NCI-H510A treated with DMSO at 0.1 percent for 48 hours (cell line): ENCODE measurements around the gene MC4R.
"Not testable (repeated sequence)": the region's sequence is repeated elsewhere in the genome, so short reads cannot be mapped to it uniquely, and the experiment has no call there.

Experiments used
- DNase-seq: peaks from one replicate; lab custom pipeline; 2025; lab: John Stamatoyannopoulos, UW

The MC4R gene

GRCh38 chr18:60372596-60372995, at the start of gene MC4R:
Gene MC4R, minus strand, starts transcription at chr18:60372775. Its CDS starts 426 bp downstream, at chr18:60372349.
- peak; percentile 94 for DNase-seq

DNA sequence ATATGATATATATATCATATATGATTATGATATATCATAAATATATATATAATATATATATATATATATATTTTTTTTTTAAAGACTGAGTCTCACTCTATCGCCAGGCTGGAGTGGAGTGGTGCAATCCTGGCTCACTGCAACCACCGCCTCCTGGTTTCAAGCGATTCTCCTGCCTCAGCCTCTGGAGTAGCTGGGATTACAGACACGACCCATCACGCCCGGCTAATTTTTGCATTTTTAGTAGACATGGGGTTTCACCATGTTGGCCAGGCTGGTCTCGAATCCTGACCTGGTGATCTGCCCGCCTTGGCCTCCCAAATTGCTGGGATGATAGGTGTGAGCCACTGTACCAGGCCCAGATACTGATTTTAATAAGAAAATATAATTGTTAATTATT, 49.7 kb upstream of the MC4R start:
- DNase-seq = not testable (repeated sequence)

DNA sequence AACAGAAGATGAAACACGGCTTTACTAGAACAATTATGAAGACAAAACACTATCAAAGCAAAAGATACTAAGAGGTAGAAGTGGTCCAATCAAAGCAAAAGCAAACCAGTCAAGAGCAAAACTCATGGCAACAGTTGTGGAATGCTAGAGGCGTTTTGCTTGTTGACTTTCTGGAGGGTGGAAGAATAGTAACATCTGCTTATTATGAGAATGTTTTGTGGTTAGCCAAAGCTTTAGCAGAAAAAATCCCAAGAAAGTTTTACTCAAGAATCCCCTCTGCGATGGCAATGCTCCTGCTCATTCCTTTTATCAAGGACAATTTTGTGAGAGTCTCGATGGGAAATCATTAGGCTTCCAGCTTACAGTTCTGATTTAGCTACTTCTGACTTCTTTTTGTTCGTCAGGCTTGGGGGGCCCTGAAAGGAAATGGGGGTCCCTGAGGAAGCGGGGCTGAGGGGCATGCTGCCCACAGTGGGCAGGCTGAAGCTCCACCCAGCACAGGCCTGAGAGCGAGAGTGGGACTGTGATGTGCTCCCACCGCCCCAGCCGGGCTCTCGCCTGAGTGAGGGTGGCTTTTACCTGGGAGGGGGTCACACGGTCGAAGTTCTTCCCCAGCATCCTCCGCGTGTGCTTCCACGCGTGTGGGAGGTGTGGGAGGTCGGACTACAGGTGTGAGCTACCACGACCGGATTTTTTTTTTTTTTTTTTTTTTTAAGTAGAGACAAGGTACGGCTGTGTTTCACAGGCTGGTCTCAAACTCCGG, 49.0 kb upstream of the MC4R start:
- no peak for DNase-seq

DNA sequence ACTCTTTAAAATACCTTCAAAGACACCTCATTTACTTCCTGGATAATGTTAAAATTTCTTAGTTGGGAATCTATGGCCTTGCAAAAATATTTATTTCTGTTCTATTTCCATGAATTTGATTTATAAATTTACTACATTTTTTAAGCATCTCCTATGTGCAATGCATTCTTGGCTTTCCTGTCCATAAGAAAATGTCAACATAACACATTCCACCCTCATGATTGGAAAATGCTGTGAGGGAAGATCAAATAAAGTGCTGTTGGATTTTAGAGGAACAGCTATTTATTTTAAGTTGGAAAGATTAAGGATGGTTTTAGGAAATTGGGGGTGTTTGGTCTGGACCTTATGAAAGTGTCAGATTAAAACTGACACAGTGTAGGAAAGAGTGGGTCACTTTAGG, 45.4 kb upstream of the MC4R start:
- DNase-seq = no peak

DNA sequence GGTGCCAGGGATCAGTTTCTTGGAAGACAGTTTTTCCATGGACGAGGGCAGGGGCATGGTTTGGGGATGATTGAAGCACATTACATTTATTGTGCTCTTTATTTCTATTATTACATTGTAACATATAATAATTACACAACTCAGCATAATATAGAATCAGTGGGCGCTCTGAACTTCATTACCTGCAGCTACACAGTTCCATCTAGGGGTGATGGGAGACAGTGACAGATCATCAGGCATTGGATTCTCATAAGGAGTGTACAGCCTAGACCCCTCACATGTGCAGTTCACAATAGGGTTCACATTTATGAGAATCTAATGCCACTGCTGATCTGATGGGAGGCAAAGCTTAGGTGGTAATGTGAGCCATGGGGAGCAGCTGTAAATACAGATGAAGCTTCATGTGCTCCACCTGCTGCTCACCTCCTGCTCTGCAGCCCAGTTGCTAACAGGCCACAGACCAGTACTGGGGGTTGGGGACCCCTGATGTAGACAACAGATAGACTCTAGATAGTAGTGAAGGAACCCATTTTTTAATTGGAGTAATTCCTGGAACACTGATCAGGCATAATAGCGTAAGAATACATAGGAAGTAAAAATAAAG, 41.5 kb upstream of the MC4R start:
- DNase-seq = peak; percentile 11

DNA sequence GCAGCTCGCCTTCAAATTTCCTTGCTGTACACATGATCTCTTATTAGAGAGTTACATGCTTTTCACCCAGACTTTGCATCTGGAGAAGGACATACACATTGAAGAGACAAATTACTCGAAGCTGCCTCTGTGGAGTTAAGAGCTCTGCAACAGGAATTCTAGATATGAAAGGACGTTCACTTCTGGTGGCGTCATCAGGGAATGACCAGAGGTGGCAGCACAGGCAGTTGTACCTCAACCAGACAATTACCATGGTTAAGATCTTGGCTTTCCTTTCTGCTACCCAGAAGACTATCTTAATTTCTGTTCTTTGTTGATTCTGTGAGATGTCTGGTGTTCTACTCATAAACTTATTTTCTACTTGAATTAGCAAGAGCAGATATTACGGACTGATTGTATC, 39.1 kb upstream of the MC4R start:
- DNase-seq = no peak

GRCh38 chr18:60406721-60407120, 34.1 kb upstream of the MC4R start:
- DNase-seq = no peak

DNA sequence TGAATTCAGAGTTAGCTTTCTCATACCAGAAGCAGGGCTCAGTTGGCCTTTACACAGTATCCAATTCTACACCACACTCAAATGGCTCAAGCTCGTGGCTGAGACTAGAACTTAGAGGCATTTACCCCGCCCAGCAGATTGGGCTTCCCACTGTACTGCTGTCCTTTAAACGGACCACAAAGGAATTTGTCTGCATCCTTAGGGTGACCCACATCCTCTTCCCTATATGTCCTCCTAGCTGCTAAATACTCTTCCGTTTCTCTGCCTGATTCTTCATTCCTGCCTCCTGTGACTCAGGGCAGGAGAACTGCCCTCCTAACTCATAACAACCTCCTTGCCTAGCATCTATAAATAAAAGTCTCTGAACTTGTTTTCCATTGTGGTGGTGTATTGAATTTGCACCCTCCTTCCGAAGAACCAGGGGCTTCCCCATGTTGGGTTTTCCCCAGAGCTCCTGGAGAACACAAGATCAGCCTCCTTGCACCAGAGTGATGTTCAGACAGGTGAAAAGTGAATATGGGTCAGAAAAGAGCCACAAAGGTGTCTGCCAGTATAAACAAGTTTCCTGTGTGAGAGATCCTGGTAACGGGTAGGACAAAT, 32.0 kb upstream of the MC4R start:
- no peak for DNase-seq

DNA sequence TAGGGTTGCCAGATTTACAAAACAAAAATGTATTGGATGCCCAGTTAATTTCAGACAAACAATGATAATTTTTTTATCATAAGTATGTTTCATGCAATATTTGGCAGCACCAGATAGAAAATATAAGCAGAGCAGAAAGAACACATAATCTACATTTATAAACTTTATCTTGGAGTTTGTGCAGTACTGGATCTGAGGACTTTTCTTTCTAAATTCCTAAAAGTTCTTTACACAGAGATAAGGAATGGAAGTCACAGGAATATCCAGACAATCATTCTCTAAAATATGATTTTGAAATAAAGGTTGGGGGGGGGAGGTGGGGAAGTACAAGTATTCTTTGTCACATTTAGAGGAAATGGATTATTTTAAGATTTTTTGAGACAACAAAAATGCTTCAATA, 28.8 kb upstream of the MC4R start:
- DNase-seq = no peak

DNA sequence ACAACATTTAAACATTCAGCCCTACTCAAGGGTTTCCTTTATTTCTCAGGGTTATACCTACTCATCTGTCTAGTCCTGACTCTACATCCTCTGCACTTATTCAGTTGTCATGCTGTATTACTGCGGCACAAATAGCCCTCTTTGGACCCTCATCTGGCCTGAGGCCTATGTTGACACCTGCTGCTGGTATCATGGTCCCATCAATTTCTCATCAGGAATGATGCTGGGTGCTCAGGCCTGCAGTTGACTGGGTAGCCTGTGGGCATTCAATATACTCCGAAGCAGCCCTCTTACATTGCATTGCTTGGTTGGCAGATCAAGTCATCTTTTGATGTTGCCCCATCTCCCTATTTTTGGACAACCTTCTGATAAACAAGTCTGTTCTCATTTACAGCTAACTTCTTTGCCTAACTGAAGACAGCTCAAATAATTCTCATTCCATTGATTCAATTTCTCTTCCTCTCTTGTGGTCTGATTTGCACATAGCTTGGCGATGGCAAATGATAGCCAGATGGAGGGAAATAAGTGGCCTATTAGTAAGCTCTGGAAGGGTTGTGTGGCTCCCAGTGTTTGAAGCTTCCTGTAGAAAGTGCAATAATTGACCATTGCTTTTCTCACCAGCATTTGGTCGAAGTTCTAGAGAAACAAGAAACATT, 19.1 kb upstream of the MC4R start:
- DNase-seq = no peak

DNA sequence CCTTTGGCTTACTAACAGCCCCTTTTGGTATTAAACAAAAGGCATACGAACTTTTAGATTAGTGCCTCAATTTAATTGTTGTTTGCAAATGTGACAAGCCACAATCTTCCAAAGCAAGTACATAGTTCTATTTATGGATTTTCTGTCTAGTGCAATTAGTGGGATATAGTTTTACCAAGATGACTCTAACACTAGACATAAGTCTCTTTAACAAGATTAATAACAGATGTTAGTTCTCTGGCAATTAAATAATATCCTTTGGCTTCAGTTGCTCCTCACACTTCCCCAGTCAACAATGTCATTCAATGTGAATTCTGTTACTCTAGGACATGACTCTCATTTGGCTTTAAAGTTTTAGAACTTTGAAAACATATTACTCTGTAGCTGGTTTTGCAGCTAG, 16.7 kb upstream of the MC4R start:
- no peak for DNase-seq

- no peak for DNase-seq
Measured at GRCh38 chr18:60385693-60386092, 13.1 kb upstream of the MC4R start.

DNA sequence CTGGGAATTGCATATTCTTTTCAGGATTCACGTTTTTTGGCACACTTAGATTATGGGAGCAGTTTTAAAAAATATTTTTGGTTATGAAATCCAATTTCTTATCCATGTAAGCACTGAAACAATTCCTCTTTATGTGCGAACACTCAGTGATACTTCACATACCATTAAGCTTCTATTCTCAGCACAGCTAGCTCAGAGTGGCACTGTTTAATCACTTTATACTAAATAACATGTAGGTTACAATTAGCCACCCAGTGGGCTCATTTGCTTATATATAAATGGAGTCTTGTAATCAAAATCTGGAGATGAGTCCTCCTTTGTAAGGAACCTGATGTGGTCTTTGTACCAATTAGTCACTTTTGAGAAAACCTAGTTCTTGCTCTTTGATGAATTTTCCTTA, 11.3 kb upstream of the MC4R start:
- DNase-seq = no peak

GRCh38 chr18:60377778-60378469, 5.3 kb upstream of the MC4R start:
- no peak for DNase-seq

DNA sequence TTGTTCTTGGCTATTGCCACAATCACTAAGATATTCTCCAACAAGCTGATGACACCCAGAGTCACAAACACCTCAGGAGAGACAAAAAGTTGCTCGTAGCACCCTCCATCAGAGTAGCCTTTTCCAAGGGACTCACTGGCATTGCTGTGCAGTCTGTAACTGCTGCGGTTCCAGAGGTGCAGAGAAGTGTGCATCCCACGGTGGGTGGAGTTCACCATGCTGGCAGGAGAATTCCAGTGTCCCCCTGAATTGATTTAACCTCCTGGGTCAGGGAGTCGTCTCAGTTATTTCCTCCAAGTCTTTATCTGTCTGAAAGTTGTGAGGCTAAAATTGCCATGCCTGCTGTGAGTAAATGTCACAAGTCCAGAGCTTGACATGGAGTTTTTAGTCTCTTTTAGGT, 443 bp downstream of the MC4R start:
- DNase-seq = no peak

GRCh38 chr18:60358516-60358915, 14.1 kb downstream of the MC4R start:
- no peak for DNase-seq

DNA sequence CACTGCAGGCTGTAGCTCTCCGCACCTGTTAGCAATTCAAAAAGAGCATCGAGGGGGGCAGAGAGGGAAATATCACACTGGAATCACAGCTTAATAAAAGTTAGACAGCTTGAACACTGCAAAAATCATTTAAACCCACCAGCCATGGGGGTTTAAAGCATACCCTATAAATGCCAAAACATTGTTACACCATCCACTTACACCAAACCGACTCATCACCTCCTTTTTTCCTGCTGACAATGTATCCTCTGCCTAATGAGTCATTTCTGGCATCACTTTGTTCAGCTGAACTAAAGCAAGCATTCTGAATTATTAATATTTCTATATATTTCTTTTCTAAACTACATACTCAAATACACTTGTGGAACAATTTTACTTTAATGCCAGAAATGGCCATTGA, 21.6 kb downstream of the MC4R start:
- DNase-seq = no peak

- no peak for DNase-seq
Measured at GRCh38 chr18:60350150-60350549, 22.4 kb downstream of the MC4R start.

GRCh38 chr18:60347526-60348045, 25.0 kb downstream of the MC4R start:
- no peak for DNase-seq

DNA sequence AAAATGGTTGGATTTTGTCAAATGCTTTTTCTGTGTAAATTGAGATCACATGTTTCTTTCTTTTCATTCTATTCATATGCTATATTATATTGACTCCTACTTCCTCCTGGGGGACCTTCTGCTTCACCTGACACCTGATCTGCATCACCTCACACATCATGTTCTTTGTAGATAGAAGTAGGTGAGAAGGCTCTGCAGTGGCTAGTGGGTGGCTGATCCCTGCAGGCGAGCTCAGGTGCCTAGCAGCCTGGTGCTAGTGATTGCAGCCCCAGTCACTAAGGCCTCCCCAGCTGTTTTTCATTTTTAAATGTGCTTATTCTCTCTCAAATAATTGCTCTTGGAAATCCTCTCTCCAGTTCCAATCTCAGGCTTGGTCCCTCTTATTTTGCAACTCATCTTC, 33.6 kb downstream of the MC4R start:
- peak; percentile 13 for DNase-seq

- DNase-seq = no peak
Measured at GRCh38 chr18:60331890-60332289, 40.7 kb downstream of the MC4R start.

DNA sequence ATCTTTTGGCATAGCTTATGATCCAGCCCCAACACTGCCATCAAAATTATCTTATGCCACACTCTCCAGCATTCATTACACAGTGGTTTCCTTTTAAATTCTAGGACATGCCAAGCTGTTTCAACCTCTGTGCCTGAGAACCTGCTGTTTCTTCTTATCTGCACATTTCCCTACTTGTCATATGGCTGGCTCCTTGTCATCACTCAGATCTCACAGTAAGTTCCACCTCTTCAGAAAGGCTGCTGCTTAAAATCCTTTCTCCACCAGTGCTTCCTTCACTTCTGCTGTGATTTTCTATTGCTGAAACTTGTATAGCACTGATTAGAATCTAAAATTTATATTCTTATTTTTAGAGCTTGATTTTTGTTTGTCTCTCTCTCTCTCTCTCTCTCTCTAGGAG, 43.4 kb downstream of the MC4R start:
- no peak for DNase-seq
